ENCODE data around the gene PCDHB12.
"Not testable (repeated sequence)": the region's sequence is repeated elsewhere in the genome, so short reads cannot be mapped to it uniquely, and the experiment has no call there.

The PCDHB12 gene

GRCh38 chr5:141247434-141247833, 38.9 kb downstream of the PCDHB12 start:
- not testable (repeated sequence) for H3K9ac ChIP-seq (ENCODE audit: low read depth, low read length); H3K4me1 ChIP-seq (ENCODE audit: control insufficient read depth, insufficient read depth, low read length); H3K4me3 ChIP-seq (ENCODE audit: low read depth, low read length); H3K9me3 ChIP-seq (ENCODE audit: control insufficient read depth, insufficient read depth, low read length); H3K27me3 ChIP-seq (ENCODE audit: control insufficient read depth, insufficient read depth, low read length); H3K36me3 ChIP-seq (ENCODE audit: control insufficient read depth, insufficient read depth, low read length)

GRCh38 chr5:141250576-141250975, 42.1 kb downstream of the PCDHB12 start:
- no peak overlapping the region for H3K4me3 ChIP-seq (ENCODE audit: low read depth, low read length)
- no peaks in the 10 kb centered on the region for H3K4me1 ChIP-seq (ENCODE audit: control insufficient read depth, insufficient read depth, low read length)
- peaks cover 7% of the 10 kb centered on the region for H3K9me3 ChIP-seq (ENCODE audit: control insufficient read depth, insufficient read depth, low read length)
- no peak overlapping the region for H3K9ac ChIP-seq (ENCODE audit: low read depth, low read length)
- H3K27me3 ChIP-seq (ENCODE audit: control insufficient read depth, insufficient read depth, low read length) = no peaks in the 10 kb centered on the region
- H3K36me3 ChIP-seq (ENCODE audit: control insufficient read depth, insufficient read depth, low read length) = no peaks in the 10 kb centered on the region

DNA sequence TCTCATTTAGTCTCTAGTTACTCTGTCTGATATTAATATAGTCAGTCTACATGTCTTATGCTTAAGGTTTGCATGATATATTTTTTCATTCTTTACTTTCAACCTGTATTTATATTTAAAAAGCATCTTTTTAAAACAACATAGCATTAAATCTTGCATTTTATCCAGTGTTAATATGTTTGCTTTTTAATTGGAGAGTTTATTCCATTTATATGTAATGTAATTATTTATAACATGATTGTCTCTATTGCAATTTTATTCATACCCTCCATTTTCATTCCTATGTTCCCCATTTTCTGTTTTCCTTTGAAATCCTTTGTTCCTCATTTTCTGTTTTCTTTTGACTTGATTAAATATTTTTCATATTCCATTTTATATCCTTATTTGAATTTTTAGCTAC, 49.9 kb downstream of the PCDHB12 start:
- no peaks in the 10 kb centered on the region for H3K27me3 ChIP-seq (ENCODE audit: control insufficient read depth, insufficient read depth, low read length)
- H3K9me3 ChIP-seq (ENCODE audit: control insufficient read depth, insufficient read depth, low read length) = peaks cover 33% of the 10 kb centered on the region
- no peaks in the 10 kb centered on the region for H3K36me3 ChIP-seq (ENCODE audit: control insufficient read depth, insufficient read depth, low read length)
- no peak overlapping the region for H3K9ac ChIP-seq (ENCODE audit: low read depth, low read length)
- H3K4me3 ChIP-seq (ENCODE audit: low read depth, low read length) = no peak overlapping the region
- no peaks in the 10 kb centered on the region for H3K4me1 ChIP-seq (ENCODE audit: control insufficient read depth, insufficient read depth, low read length)

- H3K4me3 ChIP-seq (ENCODE audit: low read depth, low read length) = no peak overlapping the region
- H3K27me3 ChIP-seq (ENCODE audit: control insufficient read depth, insufficient read depth, low read length) = no peaks in the 10 kb centered on the region
- no peaks in the 10 kb centered on the region for H3K4me1 ChIP-seq (ENCODE audit: control insufficient read depth, insufficient read depth, low read length)
- no peaks in the 10 kb centered on the region for H3K36me3 ChIP-seq (ENCODE audit: control insufficient read depth, insufficient read depth, low read length)
- H3K9me3 ChIP-seq (ENCODE audit: control insufficient read depth, insufficient read depth, low read length) = peaks cover 35% of the 10 kb centered on the region
- no peak overlapping the region for H3K9ac ChIP-seq (ENCODE audit: low read depth, low read length)
Observed at GRCh38 chr5:141258948-141259347, 50.4 kb downstream of the PCDHB12 start.

GRCh38 chr5:141260458-141261237, 52.1 kb downstream of the PCDHB12 start:
- Histone ChIP-seq H3K27me3 (ENCODE audit: control insufficient read depth, insufficient read depth, low read length) (no peaks in the 10 kb centered on the region), H3K4me1 (ENCODE audit: control insufficient read depth, insufficient read depth, low read length) (no peaks in the 10 kb centered on the region), H3K9me3 (ENCODE audit: control insufficient read depth, insufficient read depth, low read length) (peaks cover 37% of the 10 kb centered on the region), H3K4me3 (ENCODE audit: low read depth, low read length) (no peak overlapping the region), H3K36me3 (ENCODE audit: control insufficient read depth, insufficient read depth, low read length) (no peaks in the 10 kb centered on the region), H3K9ac (ENCODE audit: low read depth, low read length) (no peak overlapping the region)

- Histone ChIP-seq H3K9me3 (ENCODE audit: control insufficient read depth, insufficient read depth, low read length) (peaks cover 37% of the 10 kb centered on the region), H3K9ac (ENCODE audit: low read depth, low read length) (no peak overlapping the region), H3K4me1 (ENCODE audit: control insufficient read depth, insufficient read depth, low read length) (no peaks in the 10 kb centered on the region), H3K4me3 (ENCODE audit: low read depth, low read length) (no peak overlapping the region), H3K36me3 (ENCODE audit: control insufficient read depth, insufficient read depth, low read length) (no peaks in the 10 kb centered on the region), H3K27me3 (ENCODE audit: control insufficient read depth, insufficient read depth, low read length) (no peaks in the 10 kb centered on the region)
Observed at GRCh38 chr5:141261238-141261546, 52.7 kb downstream of the PCDHB12 start.
